Uterus (tissue), 4 donors: ENCODE data around the gene PLBD2. TPM values are rescaled to one million over a fixed set of nuclear protein-coding genes. Genes with fewer than 3 reads are reported as not detected.
A peak's percentile ranks its signal among the peaks of the same experiment; 100 is the strongest.

Experiments
- DNase-seq, 2 donors: peaks; one replicate each; pipeline ENCODE4 v3.0.0-alpha.2; 2019 to 2020
- H3K27ac ChIP-seq, 2 donors: fragments of 200-600 bp; sonication (generic); 1 replicate in 1 of 2; 2 replicates in 1 of 2; pipeline ENCODE4 v1.5.1; 2016 to 2018
- H3K27me3 ChIP-seq, 2 donors: fragments of 200-600 bp; sonication (generic); one replicate each; pipeline ENCODE4 v1.5.1; 2018 to 2019; ENCODE audit warnings: control low read depth in 1 of 2
- H3K36me3 ChIP-seq, 2 donors: fragments of 200-600 bp; sonication (generic); one replicate each; pipeline ENCODE4 v1.5.1; 2019; ENCODE audit warnings: control low read depth in 1 of 2
- H3K4me1 ChIP-seq, 2 donors: fragments of 200-600 bp; sonication (generic); one replicate each; pipeline ENCODE4 v1.5.1; 2018 to 2019; ENCODE audit warnings: control low read depth in 1 of 2
- H3K4me3 ChIP-seq, 2 donors: fragments of 200-600 bp; sonication (generic); 1 replicate in 1 of 2; 2 replicates in 1 of 2; pipeline ENCODE4 v1.5.1; 2018 to 2019; ENCODE audit warnings: mild to moderate bottlenecking in 1 of 2
- H3K9me3 ChIP-seq, 2 donors: fragments of 200-600 bp; sonication (generic); one replicate each; pipeline ENCODE4 v1.5.1; 2019; ENCODE audit warnings: control low read depth in 1 of 2
- POLR2A ChIP-seq, 2 donors: fragments of 450-650 bp; IDR thresholded peaks; one replicate each; pipeline ENCODE4 v1.6.1; 2016; ENCODE audit warnings: antibody characterized with exemption in 2 of 2, mild to moderate bottlenecking in 1 of 2, moderate library complexity in 1 of 2
- intact Hi-C: fragments of 100-400 bp; cut with DNase I; formaldehyde crosslinking; loops from one replicate; pipeline ENCODE4 v1.15.1; 2023; ENCODE audit warnings: low total_unique reads
- total RNA-seq, 4 donors: library from RNA; depleted of rRNA in 3 of 4; stranded (reverse); fragments of >200 nt in 3 of 4; gene quantifications; one replicate each; pipeline versions ENCODE4 v1.1.0 to v1.2.4, GENCODE V29; 2014 to 2023
- TF ChIP-seq, protein P1 (sequence below), 4 experiments: fragments of 200-600 bp in 2 of 4; fragments of 450-650 bp in 2 of 4; sonication (generic) in 2 of 4; IDR thresholded peaks; one replicate each; pipeline ENCODE4 v1.5.1; 2016 to 2019; ENCODE audit warnings: antibody characterized with exemption in 4 of 4, mild to moderate bottlenecking in 2 of 4, moderate library complexity in 1 of 4
- donor health status: DM: yes; HTN: yes; CAD: no.

PLBD2 gene
- total RNA-seq, 4 donors from 2014 or later: 20.7 to 38.6 (median 29.8) TPM

DNA sequence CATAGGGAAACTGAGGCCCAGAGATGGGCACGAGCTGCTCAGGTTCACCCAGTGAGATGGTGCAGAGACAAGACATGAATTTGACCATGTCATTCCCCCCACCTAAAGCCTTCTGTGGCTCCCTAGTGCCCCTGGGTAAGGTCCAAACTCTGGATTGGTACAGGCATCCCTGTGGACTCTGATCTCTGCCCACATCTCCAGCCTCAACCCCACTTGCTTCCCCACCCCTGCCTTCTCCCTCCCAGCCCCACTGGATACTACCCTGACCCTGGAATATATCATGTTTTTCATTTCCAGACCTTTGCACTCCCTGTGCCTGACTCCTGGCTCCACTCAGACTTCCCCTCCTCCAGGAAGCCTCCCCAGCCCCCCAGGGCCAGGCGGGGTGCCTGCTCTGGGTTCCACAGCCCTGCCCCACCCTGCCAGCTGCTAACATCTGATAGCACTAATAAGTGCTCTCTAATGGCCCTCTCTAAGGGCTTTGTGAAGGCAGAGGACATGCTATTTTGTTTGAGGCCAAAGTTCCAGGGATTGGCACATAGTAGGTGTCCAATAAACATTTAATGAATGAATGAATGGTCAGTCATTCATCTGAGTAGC, 62.7 kb downstream of the PLBD2 start:
- no peak overlapping the region for H3K27ac ChIP-seq
- peaks cover 0 to 4% of the 10 kb centered on the region in 2 donors for H3K4me1 ChIP-seq
- no peak for DNase-seq
- TF ChIP-seq, protein P1, sequence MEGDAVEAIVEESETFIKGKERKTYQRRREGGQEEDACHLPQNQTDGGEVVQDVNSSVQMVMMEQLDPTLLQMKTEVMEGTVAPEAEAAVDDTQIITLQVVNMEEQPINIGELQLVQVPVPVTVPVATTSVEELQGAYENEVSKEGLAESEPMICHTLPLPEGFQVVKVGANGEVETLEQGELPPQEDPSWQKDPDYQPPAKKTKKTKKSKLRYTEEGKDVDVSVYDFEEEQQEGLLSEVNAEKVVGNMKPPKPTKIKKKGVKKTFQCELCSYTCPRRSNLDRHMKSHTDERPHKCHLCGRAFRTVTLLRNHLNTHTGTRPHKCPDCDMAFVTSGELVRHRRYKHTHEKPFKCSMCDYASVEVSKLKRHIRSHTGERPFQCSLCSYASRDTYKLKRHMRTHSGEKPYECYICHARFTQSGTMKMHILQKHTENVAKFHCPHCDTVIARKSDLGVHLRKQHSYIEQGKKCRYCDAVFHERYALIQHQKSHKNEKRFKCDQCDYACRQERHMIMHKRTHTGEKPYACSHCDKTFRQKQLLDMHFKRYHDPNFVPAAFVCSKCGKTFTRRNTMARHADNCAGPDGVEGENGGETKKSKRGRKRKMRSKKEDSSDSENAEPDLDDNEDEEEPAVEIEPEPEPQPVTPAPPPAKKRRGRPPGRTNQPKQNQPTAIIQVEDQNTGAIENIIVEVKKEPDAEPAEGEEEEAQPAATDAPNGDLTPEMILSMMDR (IDR thresholded peaks at IDR 0.05): no peak
- TF ChIP-seq POLR2A (IDR thresholded peaks at IDR 0.05): no peak
- intact Hi-C loops: no loop called here
- H3K9me3 ChIP-seq: no peaks in the 10 kb centered on the region
- H3K27me3 ChIP-seq: no peaks in the 10 kb centered on the region
- no peak overlapping the region for H3K4me3 ChIP-seq
- no peaks in the 10 kb centered on the region for H3K36me3 ChIP-seq

DNA sequence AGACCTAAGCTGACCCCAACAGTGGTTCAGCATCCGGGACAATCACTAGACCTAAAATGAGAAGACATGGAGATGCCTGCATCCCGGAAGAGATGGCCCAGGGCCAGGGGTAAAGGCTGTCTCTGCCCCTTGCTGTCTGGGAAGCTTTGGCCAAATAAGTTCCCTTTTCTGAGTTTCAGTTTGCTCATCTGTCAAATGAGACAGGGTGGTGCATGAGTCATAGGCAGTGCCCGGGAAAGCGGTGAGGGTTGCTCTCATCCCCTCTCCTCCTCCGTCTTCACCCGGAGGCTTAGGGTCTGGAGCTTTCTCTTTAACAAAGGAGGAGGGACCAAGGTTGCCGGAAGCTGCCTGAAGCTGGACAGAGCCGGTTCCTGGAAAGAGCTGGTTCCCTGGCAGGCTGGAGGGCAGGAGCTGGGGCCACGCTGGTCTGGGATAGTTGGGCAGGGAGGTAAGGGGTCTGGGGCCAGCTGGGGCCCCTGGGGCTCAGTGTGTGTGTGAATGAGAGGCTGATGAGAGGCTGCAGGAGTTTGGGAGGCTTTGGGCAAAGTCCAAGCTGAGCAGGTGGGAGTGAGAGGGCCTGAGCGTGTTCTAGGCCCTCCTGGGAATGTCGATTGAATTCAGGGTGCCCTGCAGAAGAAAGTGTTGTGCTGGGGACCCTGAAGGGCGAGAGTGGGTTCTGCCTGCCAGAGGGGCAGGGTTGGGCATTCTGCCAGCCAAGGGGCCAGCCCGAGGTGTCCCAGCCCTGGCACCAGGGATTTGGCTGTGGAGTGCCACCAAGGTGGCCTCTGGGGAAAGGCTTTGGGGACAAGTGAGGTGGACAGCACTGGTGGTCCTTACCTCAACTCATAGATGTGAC, 63.9 kb downstream of the PLBD2 start, which contains the start of gene SDSL:
SDSL (plus strand) TSS at position 351 of the 856 bp plus-strand sequence. CDS start 5,603 bp downstream, outside the sequence.
- Histone ChIP-seq H3K27me3 (no peaks in the 10 kb centered on the region), H3K27ac (peak within 1 kb of the TSS in 1 of 2 donors; percentile 66), H3K4me3 (peak within 1 kb of the TSS; percentile 32 to 33), H3K36me3 (no peaks in the 10 kb centered on the region), H3K9me3 (no peaks in the 10 kb centered on the region), H3K4me1 (peaks cover 0 to 4% of the 10 kb centered on the region in 2 donors)
- TF ChIP-seq, protein P1 (IDR thresholded peaks at IDR 0.05): no peak
- TF ChIP-seq POLR2A (IDR thresholded peaks at IDR 0.05): no peak
- peak; percentile 27 to 31 for DNase-seq
- intact Hi-C loops: no loop called here

DNA sequence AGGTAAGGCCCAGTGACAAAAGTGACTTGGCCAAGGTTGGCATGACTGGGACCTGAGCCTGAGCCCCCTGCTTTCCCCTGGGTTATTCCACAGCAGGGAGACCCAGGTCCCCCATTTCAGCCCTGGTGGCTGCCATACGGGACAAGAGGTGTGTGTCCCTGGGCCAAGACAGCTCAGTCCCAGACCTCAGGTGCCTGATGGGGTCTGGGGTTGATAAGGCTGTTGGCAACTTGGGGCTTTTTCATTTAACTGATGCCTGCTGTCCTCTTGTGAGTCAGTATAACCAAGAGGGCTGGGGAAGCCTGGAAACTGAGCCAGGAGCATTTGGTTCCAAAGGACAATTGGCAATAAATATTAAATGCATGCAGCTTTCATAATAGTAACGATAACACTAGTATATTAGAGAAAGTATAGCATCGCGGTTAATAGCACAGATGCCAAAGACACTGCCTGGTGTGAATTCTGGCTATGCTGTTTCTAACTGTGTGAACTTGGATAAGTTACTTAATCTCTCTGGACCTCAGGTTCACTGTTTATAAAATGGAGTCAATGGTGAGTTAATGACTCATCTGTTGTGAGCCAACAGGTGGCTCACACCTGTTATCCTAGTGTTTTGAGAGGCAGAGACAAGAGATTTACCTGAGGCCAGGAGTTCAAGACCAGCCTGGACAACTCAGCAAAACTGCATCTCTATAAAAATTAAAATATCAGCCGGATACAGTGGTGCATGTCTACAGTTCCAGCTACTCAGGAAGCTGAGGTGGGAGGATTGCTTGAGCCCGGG, 64.7 kb downstream of the PLBD2 start:
- peaks cover 0 to 4% of the 10 kb centered on the region in 2 donors for H3K4me1 ChIP-seq
- peak overlapping the region in 1 of 2 donors; percentile 66 for H3K27ac ChIP-seq
- no peaks in the 10 kb centered on the region for H3K9me3 ChIP-seq
- DNase-seq: no peak
- no peak overlapping the region for H3K4me3 ChIP-seq
- intact Hi-C loops: no loop called here
- H3K36me3 ChIP-seq: no peaks in the 10 kb centered on the region
- TF ChIP-seq, protein P1 (IDR thresholded peaks at IDR 0.05): no peak
- TF ChIP-seq POLR2A (IDR thresholded peaks at IDR 0.05): no peak
- H3K27me3 ChIP-seq: no peaks in the 10 kb centered on the region

DNA sequence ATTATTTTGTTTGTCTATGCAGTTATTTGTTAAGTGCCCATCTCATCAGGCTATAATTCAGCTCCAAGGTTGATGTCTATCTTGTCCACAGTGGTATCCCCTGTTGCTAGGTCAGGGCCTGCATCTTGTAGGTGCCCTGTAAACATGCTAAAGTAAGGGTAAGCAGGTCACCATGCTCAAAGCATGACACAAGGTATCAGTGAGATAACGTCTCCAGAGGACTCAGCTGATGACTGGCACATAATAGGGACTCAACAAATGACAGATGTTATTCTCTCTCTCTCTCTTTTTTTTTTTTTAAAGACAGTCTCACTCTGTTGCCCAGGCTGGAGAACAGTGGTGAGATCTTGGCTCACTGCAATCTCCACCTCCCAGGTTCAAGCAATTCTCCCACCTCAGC, 66.1 kb downstream of the PLBD2 start:
- Histone ChIP-seq H3K4me3 (no peak overlapping the region), H3K27ac (no peak overlapping the region), H3K9me3 (no peaks in the 10 kb centered on the region), H3K36me3 (no peaks in the 10 kb centered on the region), H3K4me1 (peaks cover 0 to 4% of the 10 kb centered on the region in 2 donors), H3K27me3 (no peaks in the 10 kb centered on the region)
- TF ChIP-seq, protein P1 (IDR thresholded peaks at IDR 0.05): no peak
- no peak for TF ChIP-seq POLR2A (IDR thresholded peaks at IDR 0.05)
- no peak for DNase-seq
- intact Hi-C loops: no loop called here
